GM18519 (cell line): Measurements from ENCODE around the gene GIMAP2.
A peak's percentile ranks its signal among the peaks of the same experiment; 100 is the strongest.
"Not testable (repeated sequence)": the region's sequence is repeated elsewhere in the genome, so short reads cannot be mapped to it uniquely, and the experiment has no call there.

Source experiments
- ATAC-seq: cut with Tn5 transposase; IDR thresholded peaks from one replicate; pipeline ENCODE4 v1.9.1; 2021; ENCODE audit warnings: mild to moderate bottlenecking, moderate library complexity; ENCODE audit not compliant: unreplicated experiment, low FRiP score

GIMAP2 gene

GRCh38 chr7:150685219-150686029, at the start of gene GIMAP2:
TSS of gene GIMAP2 (plus strand) at chr7:150685706. CDS start at chr7:150687060, 1,354 bp downstream.
- peak; percentile 79 for ATAC-seq

- no peak for ATAC-seq
These were observed 43.7 kb upstream of the GIMAP2 start for GRCh38 chr7:150641854-150642253.

- no peak for ATAC-seq
These were observed 42.6 kb upstream of the GIMAP2 start for GRCh38 chr7:150642926-150643325.

GRCh38 chr7:150645259-150646020, 40.1 kb upstream of the GIMAP2 start:
- ATAC-seq, result no peak

- no peak for ATAC-seq
These were observed 37.0 kb upstream of the GIMAP2 start for GRCh38 chr7:150648353-150649079.

GRCh38 chr7:150649080-150649385, 36.5 kb upstream of the GIMAP2 start:
- no peak for ATAC-seq

- no peak for ATAC-seq
These were observed 30.8 kb upstream of the GIMAP2 start for GRCh38 chr7:150654692-150655091.

- ATAC-seq, result no peak
These were observed 29.5 kb upstream of the GIMAP2 start for GRCh38 chr7:150656047-150656446.

GRCh38 chr7:150657526-150657925, 28.0 kb upstream of the GIMAP2 start:
- ATAC-seq, result no peak

- ATAC-seq, result no peak
These were observed 24.4 kb upstream of the GIMAP2 start for GRCh38 chr7:150660939-150661613.

GRCh38 chr7:150662821-150663220, 22.7 kb upstream of the GIMAP2 start:
- not testable (repeated sequence) for ATAC-seq

- no peak for ATAC-seq
These were observed 21.6 kb upstream of the GIMAP2 start for GRCh38 chr7:150663802-150664494.

- ATAC-seq, result no peak
These were observed 20.3 kb upstream of the GIMAP2 start for GRCh38 chr7:150665089-150665748.

- ATAC-seq, result no peak
These were observed 19.6 kb upstream of the GIMAP2 start for GRCh38 chr7:150665896-150666295.

- ATAC-seq, result no peak
These were observed 19.1 kb upstream of the GIMAP2 start for GRCh38 chr7:150666412-150666811.

GRCh38 chr7:150668472-150668911, 17.0 kb upstream of the GIMAP2 start:
- peak; percentile 71 for ATAC-seq

GRCh38 chr7:150668977-150669376, 16.5 kb upstream of the GIMAP2 start:
- no peak for ATAC-seq

GRCh38 chr7:150671798-150672585, 13.5 kb upstream of the GIMAP2 start:
- not testable (repeated sequence) for ATAC-seq

GRCh38 chr7:150675714-150676113, 9.8 kb upstream of the GIMAP2 start:
- no peak for ATAC-seq
